ENCODE data around the gene SHISAL1.

DNA sequence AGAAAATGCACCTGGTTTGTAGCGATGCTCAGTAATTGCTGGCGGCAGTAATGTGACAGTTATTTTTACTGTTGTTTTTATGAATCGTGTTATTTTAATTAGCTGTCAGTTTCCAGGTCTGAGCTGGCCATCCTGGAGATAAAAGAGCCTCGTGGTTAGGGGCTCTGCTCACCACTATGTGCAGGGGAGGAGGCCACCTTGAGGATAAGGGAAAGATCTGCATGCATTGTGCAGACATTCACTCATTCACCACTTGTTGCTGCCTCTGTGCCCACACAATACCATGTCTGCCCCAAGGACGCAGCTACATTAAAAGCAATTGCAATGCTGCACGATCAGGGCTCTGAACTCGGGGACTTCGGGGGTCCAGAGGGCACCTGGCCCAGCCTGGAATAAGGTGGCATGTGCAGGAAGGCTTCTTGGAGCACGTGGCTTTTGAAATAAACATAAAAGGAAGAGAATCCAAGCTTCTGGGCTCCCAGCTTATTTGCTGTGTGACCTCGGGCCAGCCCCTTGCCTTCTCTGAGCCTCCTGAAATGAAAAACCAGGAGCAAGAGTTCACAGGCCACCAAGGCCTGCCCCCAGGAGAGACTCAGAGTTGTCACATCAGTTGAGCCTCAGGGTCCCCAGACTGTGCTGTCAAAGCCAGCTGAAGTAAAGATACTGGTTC lies 44.7 kb upstream of the SHISAL1 start:
- TF ChIP-seq POLR2A (IDR thresholded peaks at IDR 0.05; ENCODE audit: low read depth, low read length) = no peak
- no peak for TF ChIP-seq TAF1 (IDR thresholded peaks at IDR 0.05; ENCODE audit: borderline replicate concordance, low read depth, low read length)
- TF ChIP-seq POLR2AphosphoS5 (IDR thresholded peaks at IDR 0.05; ENCODE audit: low read depth, low read length) = no peak
